ENCODE measurements around the gene PELI2.

Gene PELI2

GRCh38 chr14:56119201-56119981 is 1.2 kb downstream of the PELI2 start:
- no peak for DNase-seq (ENCODE audit: low spot score)

DNA sequence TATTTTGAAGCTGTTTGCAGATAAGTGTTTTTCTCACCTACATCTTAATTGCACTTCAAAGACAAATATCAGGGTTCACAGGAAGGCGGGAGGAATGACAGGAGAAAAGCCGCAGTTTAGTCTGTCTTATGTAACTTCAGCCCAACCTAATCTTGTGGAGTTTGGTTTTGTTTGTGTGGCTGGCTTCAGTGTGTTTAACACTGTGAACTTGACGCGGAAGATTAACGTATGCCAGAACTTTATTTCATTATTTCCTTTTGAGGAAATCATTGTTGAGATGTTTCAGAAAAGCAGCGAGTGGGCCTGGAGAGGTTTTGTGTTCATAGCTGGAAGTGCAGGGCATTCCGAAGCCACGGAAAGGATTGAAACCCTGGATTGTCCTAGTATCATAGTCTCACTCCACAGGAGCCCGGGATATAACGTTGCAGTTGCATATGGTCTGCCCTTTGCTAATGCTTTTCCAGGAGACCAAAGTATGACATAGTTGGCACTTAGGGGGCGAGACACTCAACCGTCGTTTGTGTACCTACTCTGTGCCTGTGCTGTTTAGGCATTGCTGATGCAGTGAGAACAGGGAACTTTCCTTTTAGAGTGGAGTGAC is 2.0 kb downstream of the PELI2 start:
- DNase-seq (ENCODE audit: low spot score) = no peak

DNA sequence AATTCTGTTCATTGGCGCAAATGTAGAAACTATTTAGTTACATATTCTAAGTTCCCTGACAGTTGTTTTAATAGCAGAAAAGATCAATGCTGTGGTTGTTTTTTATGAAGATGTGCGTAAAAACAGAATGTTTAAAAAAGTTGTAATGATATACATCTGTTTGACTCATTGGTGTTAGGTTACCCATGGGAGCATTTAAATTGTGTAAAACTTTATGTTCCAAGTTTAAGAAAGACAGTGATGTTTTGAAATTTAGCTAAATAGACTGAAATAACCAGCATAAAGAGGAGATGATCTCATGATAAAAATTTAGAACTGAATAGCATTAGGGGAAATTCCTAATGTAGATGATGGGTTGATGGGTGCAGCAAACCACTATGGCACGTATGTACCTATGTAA is 3.6 kb downstream of the PELI2 start:
- no peak for DNase-seq (ENCODE audit: low spot score)

DNA sequence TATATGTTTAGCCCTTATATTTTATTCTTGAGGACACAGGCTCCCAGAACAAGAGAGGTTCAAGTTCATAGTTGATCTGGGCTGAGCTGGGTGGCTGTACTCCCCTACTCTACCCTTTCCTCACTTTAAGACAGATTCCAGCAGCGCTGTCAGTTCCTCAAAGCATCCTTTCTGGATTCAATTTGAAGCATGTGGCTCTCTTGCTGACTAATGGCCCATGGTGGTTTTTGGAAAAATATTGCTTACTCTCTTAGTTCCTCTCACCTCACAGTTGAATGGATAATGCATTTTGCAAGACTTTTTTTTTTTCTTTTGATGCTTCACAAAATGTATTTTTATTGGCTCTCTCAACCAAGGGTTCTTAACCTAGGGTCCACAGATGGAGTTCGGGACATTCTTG is 4.1 kb downstream of the PELI2 start:
- no peak for DNase-seq (ENCODE audit: low spot score)

GRCh38 chr14:56124327-56124726 is 6.1 kb downstream of the PELI2 start:
- DNase-seq (ENCODE audit: low spot score) = no peak

GRCh38 chr14:56125772-56126636 is 7.8 kb downstream of the PELI2 start:
- DNase-seq (ENCODE audit: low spot score) = no peak

- DNase-seq (ENCODE audit: low spot score) = no peak
Observed at GRCh38 chr14:56126637-56126913, 8.4 kb downstream of the PELI2 start.

- no peak for DNase-seq (ENCODE audit: low spot score)
Observed at GRCh38 chr14:56127156-56127555, 8.9 kb downstream of the PELI2 start.

GRCh38 chr14:56129092-56129491 is 10.9 kb downstream of the PELI2 start:
- no peak for DNase-seq (ENCODE audit: low spot score)

DNA sequence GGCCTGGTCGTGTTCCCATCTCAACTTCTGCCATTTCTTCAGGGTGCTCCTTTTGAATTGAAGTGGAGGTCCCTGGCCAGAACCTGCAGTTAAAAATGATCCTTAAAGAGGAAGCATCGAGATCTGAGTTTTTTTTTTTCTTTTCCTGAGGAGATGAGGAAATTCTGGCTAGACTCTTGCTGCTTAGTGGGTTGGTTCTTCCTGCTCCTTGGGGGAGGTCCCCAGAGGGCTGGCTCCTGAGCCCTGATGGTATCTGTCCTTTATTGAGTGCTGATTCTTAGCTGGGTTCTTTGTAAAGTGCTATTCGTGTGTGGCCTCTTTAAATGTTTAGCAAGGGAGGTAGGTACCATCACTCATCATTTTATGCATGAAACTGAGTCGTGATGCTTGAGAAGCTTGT is 11.7 kb downstream of the PELI2 start:
- DNase-seq (ENCODE audit: low spot score) = no peak

GRCh38 chr14:56131004-56131864 is 13.0 kb downstream of the PELI2 start:
- DNase-seq (ENCODE audit: low spot score) = no peak

DNA sequence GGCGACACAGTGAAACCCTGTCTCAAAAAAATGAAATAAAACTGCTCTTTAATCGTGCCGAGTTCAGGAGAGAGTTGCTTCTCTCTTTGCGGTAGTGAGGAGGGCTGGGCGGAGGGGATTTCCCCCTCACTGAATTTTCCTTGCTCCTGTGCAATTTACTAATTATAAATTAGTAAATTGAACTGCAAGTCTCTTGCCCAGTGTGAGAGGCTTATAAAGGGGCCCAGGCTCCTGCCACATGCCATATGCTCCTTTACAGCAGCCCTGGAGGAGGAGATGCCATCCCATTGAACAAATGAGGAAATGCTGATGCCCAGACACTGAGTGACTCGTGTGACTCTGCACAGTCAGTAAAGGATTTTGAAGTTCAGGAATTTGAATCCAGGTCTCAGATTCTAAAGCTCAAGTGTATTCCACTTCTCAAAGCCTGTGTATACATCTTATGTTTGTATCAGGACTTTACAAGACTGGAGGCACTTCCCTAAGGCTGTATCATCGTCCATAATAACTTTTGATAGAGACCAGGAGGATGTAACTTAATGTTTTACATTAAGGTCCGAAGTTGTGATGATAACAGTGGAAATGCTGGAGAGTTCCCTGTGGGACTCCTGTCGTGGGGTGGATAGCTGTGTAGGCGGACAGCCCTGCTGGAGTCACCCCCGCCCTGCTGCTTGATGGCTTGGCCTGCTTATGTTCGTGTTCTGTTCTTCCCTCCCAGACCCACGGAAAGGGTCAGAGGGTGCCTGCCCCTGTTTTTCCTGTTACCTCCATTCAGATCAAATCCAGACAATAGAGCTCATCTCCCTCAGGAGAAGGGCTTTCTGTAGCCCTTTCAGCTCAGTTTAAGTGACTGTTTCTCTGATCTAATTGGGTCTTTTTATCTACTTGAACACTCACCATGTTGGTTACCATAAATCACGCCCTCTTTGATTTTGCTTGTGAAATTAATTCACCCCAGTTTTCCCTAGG is 13.9 kb downstream of the PELI2 start:
- DNase-seq (ENCODE audit: low spot score) = no peak

- no peak for DNase-seq (ENCODE audit: low spot score)
Observed at GRCh38 chr14:56133547-56133946, 15.3 kb downstream of the PELI2 start.

DNA sequence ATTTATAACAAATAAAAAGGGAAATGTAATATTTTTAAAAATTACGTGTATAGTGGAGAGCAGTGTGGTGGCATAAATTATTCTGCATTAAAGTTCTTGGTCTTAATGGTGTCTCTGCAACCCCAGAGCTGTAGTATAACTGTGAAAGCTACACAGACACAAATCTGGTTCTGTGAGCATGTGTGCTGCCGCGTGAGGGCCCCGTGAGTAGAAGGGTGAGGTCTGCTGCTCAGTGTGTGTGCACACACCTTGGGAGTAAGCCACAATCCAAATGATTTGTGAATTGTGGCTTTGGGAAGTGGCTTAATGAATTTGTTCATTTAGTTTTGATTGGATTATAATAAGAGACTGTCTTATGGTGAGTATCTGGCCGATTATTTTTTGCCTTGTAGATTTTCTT is 16.8 kb downstream of the PELI2 start:
- no peak for DNase-seq (ENCODE audit: low spot score)

DNA sequence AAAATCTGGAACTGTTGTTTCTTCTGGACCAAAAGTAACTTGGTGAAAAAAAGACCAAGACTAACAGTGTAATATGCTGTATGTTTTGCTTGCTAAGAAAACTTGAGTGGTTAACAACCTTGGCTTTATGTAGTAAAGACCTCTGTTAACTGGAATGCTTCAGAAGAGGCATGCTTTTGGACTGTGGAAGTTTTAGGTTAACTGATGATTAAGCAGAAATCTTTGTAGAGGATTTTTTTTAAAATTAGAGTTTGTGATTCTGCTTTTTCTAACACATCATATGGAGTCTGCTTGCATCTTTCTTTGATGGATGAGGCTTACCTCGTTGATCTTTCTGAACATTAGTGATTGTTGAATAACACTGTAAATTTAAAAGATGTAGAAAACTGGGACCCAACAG is 17.5 kb downstream of the PELI2 start:
- no peak for DNase-seq (ENCODE audit: low spot score)

DNA sequence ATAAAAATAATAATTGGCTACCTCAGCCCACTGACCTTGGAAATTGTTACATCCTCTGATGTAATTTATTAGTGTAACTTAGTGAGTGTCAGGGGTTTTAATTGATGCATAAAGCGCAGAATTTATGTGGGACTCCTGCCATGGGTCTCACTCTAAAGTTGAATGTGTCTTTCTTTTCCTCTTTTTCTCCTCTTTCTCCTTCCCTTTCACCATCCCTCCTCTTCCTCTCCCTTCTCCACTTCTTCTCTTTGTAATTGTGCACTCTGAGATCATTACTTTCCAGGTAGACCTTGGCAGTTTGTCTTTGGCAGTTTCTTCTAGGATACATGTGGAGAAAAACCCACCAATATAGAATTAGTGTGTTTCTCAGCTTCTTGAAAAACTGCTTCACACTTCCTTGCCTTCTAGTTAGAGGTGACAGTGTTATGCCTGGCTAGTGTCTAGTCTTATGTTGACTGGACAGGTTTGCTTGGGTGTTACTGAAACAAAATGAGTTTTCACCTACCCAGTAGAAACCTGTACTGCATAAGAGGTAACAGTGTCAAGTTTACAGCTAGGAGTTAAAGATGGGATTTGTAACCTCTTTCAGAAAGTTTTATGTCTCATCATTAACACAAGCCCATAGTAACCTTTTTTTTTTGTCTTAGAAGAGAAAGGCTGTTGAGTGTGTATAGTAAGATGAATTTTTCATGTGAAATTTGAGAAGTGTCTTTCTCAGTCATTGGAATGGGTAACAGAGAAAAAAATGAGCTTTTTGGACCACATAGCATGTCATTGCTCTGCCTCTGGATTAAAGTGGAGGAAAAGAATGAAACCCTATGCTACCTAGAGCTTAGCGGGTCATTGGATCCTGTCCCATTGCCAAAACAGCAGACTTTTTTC is 18.6 kb downstream of the PELI2 start:
- no peak for DNase-seq (ENCODE audit: low spot score)

- DNase-seq (ENCODE audit: low spot score) = no peak
Observed at GRCh38 chr14:56137453-56137807, 19.2 kb downstream of the PELI2 start.

- DNase-seq (ENCODE audit: low spot score) = no peak
Observed at GRCh38 chr14:56137849-56138248, 19.6 kb downstream of the PELI2 start.

GRCh38 chr14:56138928-56139327 is 20.7 kb downstream of the PELI2 start:
- no peak for DNase-seq (ENCODE audit: low spot score)

- no peak for DNase-seq (ENCODE audit: low spot score)
Observed at GRCh38 chr14:56142314-56142713, 24.1 kb downstream of the PELI2 start.
